NCI-H82 (cell line): ENCODE measurements around the gene EHD4.

ENCODE experiments used
- DNase-seq: peaks from one replicate; lab custom pipeline; 2025; lab: John Stamatoyannopoulos, UW

EHD4 gene

DNA sequence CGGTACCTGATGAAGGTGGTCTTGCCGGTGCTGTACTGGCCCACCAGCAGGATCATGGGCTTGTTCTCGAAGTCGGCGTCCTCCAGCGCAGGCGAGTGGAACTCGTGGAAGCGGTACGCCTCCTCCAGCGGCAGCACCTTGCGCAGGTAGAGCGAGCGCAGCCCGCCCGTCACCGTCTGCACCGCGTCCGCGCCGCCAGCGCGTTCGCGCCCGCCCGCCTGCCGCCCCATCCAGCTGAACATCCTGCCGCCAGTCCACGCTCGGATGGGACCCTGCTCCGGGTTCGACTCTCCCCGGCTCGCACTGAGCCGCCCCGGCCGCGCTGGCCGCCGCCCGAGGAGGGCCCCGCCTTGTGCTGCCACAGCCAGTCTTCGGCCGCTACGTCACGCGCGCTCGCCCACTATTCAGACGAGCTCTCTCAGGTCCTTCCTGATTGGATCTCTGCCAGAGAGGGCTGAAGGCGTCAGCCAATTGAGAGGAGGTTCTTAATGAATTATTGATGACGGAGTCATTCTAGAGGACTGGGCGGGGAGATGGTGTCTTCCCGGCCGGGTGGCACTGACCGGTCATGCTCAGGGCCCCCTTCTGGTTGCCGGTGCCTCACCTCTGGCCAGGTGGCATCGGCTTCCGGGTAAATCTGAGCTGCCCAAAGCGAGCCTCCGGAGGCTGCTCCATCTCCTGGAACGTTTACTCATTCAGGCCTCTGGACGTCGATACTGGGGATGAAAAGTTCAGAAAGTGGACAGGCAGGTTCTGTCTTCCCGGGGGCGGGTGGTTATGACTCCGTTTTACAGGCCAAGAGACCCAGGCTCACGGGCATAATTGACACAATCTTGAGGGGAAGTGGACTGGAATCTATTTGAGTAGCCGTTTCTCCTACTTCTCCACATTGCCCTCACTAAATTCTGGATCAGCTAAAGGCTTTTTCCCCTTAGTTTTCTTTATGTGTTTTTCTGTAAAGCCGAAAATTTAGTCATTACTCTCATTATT, at the start of gene EHD4:
EHD4 (minus strand) TSS at position 305 of the 990 bp plus-strand sequence; CDS start at position 242, 63 bp downstream.
- peak; percentile 100 for DNase-seq

DNA sequence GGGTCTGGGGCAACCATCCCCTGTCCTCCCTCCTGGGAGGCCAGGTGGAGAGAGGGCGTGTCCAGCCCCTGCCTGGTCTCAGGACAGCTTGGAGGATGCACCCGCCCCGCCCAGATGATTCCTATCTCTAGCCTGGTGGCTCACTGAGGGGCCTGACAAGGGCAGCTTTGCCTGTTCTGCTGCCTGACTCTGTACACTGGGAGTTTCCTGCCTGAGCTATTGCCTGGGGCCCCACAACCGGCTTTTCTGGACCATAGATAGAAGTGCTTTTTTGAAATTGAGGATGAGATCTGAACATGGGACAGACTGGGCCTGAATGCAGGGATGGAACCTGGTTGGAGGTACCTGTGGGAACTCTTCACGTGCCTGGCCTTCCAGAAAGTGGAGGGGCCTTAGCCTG, 49.2 kb upstream of the EHD4 start:
- DNase-seq = no peak

DNA sequence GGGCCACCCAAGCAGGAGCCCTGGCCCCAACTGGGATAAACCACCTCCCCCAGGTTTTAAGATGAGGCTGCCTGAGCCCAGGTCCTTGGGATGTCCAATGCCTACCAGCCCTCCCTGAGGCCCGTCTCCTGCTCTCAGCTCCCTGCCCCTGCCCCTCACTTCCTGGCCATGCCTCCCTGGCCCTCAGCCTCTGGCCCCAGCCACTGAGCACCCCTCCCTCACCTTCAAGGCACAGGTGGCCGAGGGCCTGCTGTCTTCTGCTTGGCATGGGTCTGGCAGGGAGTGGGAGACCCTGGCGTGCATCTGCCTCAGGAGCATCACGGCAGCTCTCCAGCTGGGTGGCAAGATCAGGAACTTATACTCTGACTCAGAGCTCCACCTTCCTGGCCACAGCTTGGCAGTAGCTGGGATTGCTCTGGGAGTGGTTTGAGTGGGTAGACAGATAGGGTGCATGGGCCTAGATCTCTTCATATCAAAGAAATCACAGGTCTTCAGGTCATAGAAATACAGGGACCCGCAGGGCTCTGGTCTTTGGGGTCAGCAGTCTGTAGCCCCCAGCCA, 48.4 kb upstream of the EHD4 start, which contains the start of gene PLA2G4E:
PLA2G4E (minus strand) TSS at position 330 of the 561 bp plus-strand sequence; CDS start at position 318, 12 bp downstream.
- no peak for DNase-seq

DNA sequence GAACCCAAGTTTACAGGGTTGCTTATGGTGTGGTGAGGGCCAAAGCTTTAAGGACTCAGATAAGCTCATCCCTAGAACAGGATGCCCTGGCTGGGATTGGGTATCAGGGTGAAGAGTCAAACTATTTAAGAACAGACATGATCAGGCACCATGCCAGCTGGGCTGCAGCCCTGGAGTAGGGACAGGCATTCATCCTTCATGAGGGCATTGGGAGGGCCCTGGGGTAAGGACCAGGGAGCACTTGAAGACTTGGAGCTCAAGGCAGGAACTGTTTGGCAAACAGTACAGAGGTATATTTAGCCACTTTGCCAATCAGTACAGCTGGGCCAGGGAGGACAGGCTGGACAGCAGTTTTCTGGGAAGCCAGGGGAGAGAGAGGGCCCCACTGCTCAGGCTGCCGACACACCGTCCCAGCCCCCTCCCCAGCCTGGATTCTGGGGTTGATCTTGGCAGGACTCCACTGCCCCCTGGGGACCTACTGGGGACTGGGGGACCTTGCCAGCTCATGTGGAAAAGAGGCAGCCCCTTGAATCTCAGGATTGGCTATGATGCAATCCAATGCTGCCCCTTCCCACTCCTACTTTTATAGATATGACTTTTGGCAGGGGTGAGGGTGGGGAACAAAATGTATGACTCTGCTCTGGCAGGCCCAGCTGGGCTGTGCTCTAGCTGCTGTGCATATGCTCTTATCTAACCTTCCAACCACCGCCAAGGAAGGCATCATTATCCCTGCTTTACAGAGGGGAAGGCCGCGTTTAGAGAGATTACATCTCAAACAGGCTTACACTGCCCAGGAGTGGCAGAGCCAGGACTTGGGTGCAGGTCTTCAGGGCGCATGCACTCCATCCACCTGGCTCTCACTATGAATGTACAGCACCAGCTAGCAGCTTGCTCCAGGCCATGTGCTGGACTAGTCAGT, 46.2 kb upstream of the EHD4 start:
- DNase-seq = peak; percentile 70

DNA sequence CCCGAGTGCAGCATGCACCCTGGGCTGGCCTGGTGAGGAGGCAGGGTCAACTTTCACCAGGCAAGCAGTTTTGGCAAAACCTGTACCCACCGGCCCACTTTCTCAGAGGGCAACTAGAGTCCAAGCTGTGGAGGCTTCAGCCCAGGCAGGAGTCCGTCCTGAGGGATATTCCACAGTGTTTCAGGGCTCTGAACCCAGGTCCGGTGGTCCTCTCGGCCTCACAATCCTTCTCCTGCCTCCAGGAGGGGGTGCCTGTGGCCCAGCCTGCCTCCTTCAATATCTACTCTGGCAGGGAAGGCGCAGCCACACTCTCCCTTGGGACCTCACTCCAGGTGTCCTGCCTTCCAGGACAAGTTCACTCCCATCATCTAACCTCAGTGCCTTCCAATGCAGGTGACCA, 44.6 kb upstream of the EHD4 start:
- DNase-seq = no peak

DNA sequence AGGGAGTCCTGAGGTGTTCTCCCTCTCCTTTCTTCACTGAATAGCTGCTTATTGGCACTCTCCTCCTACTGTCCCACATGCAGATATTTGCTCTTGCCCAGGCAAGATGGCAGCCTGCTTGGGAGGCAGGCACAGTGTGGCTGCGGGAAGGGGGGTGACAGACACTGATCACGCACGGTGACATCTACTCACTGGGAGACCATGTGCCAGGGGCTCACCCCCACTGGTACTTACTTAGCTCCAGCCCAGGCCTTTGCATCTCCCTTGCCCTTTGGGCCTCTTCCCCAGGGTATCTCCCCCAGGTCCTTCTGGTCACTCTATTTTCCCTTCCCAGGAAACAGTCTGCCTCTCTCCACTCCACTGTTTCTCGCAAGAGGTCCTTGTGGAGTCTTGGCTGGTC, 42.0 kb upstream of the EHD4 start:
- DNase-seq = no peak

DNA sequence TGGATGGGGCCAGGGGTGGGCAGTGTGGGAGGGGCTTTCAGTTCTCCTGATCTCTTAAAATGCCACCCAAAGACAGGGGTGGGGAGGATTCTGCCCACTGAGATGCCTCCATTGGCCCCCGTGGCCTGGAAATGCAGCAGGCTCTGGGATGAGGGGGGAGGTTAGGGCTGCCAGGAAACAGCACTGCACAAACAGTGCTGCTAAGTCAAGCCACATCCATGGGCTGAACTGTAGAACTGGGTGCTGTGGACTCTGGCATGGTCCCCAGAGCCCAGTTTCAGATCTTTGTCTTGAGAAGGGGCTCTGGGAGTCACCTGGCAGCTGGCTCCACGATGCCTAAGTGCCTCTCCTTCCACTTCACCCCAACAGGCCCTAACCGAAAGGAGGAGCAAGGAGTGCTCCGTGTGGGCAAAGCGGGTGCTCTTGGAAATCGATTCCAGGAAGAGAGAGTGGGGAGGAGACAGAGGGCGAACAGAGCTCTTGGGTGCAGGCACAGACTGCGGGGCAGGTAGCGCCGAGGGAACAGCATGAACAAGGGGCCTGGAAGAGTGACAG, 40.6 kb upstream of the EHD4 start:
- DNase-seq = no peak

DNA sequence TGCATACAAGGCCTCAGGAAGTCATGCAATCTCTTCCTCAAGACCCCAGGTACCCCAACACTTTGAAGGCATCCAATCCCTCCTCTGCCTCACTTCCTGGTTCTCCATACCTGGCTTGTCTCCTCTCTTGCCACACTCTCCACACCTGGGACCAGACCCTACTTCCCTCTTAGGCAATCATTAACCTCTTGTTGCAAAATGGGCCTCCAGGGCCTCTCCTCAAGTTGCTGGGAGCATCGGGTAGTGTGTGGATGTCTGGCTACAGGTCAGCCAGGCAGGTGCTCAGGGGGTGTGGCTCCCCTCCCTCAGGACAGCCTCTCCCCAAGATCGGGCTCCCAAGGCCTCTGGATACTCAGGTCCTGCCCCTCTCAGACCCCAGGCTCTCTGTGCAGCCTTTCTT, 39.9 kb upstream of the EHD4 start:
- no peak for DNase-seq

DNA sequence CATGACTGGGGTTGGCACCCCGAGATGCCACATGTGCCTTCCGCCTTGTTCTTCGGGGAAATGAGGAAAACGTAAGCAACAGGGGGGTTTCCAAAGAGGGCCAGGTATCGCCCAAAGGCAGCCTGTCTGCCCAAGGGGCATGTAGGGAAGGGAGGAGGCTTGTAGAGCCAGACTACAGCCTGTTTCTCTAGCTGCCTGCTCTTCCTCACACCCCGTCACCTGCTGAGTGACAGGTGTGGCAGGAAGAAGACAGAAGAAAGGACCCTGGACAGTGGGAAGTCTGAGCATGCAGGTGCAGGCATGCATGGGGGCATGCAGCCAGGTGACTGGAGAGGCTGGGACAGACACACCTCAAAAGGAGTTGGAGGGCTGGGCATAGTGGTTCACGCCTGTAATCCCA, 38.7 kb upstream of the EHD4 start:
- DNase-seq = no peak

DNA sequence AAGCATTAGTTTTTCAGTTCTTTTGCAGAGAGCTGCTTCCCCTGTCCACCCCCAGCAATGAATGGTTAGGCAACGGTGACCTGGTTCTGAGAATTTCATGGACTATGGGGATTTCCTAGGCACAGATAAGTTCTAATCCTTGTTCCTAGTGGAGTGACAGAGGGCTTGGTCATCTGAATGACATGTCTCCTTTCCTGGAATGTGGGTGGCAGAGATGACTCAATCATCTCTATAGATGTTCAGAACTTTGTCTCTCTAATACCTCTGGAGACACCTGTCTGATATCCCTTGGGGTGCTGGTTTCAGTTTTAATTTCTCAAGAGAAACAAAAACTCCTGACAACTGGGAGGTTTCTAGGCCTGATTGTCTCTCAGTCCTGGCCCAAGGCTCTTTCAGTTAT, 38.1 kb upstream of the EHD4 start:
- DNase-seq = no peak

DNA sequence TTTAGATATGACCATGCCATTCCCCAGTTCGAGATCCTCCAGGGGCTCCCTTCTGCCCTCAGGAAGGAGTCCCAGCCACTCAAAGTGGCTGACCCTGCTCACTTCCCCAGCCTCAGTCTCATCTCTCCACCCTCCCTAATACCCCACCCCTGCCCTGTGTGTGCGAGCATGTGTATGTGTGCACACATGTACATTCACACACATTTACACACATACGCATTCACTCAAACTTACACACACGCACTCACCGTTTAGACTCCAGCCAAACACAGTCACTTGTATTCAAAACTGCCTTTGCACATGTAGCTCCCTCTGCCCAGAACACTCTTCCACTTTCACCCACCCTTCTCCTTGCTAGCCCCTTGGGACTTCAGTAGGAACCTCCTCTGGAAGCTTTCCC, 37.1 kb upstream of the EHD4 start:
- DNase-seq = no peak

DNA sequence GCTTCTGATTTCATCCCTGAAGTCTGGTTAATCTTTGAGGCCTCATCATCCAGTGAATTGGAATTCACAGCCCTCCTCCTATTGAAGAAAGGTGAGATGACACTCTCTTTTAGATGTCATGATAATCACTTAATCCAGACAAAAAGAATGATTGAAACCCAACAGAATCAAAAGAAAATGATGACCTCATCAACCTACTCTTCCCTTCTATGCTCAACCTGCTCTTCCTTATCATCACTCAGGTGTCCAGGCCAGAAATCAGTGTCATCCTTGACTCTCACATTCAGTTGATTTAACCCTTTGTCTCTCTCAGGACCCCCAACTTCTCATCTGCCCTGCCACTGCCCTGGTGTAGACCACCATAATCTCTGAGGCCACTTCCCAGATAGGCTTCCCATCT, 36.7 kb upstream of the EHD4 start:
- no peak for DNase-seq

DNA sequence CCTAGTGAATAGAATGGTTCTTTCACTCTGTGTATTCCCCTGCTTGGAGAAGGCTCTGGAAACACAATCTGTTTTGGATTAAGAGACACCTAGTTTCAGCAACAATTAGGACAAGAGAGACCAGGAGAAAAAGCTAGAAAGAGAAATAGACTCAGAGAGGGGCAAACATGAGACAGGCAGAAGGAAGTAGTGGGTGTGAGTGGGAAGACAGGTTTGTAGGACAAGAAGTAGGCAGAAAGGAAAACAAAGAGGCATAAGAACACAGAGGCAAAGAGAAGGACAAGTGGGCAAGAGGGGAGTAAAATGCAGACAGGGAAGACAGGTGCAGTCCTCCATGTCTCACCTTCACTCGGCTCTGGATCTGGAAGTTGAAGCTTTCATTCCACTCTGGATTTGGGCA, 35.0 kb upstream of the EHD4 start:
- no peak for DNase-seq

DNA sequence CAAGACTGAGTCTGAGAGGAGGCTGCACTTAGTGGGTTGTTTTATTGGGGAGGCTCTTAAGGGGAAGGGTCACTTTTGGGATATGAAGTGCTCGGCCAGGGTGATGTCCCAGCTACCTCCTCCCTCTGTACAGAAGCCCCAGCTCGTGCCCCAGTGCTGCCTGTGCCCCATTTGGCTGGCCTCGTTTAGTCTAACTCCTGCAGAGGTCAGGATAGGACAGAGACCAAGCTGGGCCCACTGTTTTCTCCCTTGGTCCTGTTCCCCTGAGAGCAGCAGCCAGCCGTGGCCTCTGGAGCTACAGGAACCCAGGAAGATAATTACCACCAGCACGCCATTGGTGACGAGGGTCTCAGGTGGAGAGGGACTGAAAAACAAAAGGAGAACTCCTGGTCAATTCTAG, 30.0 kb upstream of the EHD4 start:
- no peak for DNase-seq

DNA sequence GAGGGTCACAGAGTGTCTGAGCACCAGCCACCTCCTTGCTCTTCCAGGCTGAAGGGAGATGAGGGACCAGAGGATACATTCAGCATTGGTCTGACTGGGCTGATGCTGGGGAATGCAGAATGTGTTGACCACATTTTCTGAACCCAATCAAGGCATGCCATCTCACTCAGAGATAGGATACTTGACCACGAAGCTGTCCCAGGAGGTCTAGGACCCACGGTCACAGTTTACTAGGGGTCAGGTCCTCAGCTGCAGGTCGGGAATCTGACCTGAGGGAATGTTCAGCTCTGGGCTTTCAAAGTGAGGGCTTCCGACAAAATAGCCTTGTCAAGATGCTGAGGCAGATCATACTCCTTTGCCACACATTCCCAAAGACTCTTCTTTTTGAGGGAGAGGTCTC, 28.9 kb upstream of the EHD4 start:
- no peak for DNase-seq

DNA sequence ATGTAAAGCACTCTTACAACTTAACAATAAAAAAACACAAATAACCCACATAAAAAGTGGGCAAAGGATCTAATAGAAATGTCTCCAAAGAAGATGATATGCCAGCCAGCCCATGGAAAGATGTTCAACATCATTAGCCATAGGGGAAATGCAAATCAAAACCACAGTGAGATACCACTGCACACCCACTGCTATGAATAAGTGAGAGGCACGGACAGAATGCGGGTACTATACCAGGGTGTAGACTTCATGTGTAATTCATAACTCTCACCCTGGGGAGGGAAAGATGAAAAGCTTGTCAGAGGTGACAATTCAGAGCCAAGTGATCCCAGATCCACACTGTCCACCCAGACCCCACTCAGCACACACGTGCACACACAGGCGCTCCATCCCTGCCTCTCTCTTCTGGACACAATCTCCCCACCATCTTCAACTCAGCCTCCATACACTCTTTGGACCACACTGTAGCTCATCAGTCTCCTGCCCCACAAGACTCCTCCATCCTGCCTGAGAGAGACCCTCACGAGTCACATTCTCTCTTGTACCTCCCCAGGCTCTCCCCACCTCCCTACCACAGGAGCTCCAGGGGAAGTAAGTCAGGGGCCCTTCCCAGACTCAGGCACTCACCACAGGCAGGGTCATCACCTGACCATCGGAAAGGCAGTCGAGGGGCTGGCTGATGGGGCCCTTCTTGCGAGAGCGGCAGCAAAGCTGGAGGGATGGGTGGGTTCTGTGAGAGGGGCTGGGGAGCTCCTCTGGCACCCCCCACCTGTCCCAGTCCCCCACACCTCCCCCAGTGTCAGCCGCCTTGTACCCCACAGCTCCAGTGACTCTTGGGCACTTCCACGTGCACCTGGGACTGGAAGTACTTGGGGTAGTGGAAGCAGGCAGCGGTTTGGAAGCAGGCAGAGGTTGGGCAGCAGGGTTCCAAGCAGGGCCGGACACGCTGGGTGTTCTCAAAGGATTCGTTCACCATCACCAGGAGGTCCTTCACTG, 27.2 kb upstream of the EHD4 start:
- no peak for DNase-seq

DNA sequence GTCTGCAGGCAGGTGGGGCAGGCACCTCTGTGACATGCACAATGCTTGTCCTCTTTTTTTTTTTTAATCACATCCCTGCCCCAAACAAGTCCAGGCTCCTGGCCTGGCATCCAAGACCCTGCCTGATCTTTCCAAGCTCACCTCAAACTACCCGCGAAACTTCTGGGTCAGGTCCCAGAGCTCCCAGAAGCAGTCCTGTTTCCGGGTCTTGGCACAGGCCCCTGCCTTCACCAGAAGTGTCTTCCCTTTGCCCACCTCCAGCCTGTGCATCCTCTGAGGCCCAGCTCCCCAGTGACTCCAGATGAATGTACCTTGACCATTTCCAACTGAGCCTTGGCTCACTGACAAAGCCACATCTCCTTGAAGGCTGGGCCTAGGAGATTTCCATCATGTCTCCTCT, 25.5 kb upstream of the EHD4 start:
- DNase-seq = no peak

DNA sequence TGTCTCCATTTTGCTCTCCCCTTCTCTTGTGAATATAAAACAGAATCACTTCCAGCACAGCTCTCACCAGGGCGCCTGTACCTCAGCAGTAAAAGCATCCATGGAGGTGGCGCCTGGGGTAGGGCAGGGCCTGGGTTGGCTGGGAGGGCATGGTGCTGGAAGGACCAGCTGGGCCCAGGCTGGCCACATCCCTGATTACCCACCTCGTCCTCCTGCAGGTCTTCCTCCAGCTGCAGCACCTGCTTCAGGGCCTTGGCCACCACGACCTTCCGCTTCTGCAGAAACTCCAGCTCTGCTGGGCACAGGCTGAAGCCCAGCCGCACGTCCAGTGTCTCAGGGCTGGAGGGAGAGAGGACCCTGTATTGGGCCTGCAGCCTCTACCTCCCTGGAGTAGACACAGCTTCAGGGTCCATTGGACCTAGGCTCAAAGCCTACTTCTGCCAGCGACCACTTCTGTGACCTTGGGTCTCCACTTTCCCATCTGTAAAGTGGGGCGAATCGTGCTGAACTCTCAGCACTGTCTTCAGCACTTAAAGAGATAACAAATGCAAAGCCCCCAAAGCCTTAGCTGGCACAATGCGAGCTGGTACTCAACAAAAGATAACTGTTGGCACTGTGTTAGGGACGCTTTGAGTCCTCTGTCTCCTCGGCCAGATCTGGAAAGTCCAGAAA, 24.7 kb upstream of the EHD4 start:
- DNase-seq = no peak

DNA sequence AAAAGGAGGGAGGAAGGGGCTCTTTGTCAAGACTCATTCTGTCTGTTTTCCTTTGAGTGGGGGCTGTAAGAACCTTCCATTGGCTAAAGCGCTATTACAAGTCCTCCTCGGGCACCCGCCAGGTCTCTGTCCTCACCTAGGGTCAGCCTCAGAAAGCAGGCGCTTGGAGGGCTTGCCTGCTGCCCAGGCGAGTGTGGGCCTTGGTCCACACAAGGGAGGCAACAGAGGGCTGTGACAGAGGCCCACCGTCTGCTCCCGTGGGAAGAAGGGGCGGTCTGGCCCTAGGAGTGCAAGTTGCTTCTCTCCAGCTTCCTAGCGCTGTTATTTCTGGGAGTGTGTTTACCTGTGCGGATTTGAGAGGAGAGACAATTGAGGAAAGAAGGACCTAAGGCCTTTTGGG, 24.0 kb upstream of the EHD4 start:
- no peak for DNase-seq

DNA sequence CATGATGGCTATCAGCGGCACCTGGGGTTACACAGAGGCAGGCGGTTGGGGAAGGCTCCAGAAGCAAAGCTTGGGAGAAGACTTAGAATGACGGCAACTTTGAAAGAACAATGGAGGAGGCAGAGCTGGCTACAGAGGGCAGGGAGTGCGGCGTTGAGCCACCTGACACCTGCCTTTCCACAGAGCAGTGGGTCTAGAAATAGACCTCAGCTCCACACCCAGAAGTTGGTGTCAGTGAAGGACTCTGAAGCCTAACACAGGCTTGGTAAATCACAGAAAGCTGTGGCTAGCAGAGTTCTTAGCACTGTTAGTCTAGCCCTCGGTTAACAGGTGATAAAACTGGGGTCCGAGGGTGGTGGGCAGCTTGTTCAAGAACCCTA, 23.1 kb upstream of the EHD4 start:
- DNase-seq = no peak
